Activated CD4-positive, alpha-beta T cell treated with anti-CD3 and anti-CD28 coated beads, Interleukin-2, amount 10 ng/mL, durations not matched to agents 7 days and 5 days (primary cell): ENCODE measurements around the gene CHST11. TPM values are rescaled to one million over a fixed set of nuclear protein-coding genes. Genes with fewer than 3 reads are reported as not detected.

Experiments
- CTCF ChIA-PET: fragments of 350-600 bp; sonication (Branson Sonifier 250); formaldehyde crosslinking; loops from one replicate; lab custom pipeline; 2021; ENCODE audit warnings: antibody characterized with exemption; lab: Charles Lee
- POLR2A ChIA-PET: fragments of 350-600 bp; sonication (Branson Sonifier 250); formaldehyde crosslinking; loops from one replicate; lab custom pipeline; 2021; ENCODE audit warnings: antibody characterized with exemption; lab: Charles Lee
- DNase-seq: peaks from one replicate; pipeline ENCODE4 v3.0.0-alpha.2; 2020
- H3K27ac Mint-ChIP-seq: one replicate; pipeline ENCODE4 v1.8.0; 2021; ENCODE audit warnings: mild to moderate bottlenecking, moderate library complexity, mixed read lengths
- H3K27me3 Mint-ChIP-seq: one replicate; pipeline ENCODE4 v1.8.0; 2021; ENCODE audit warnings: mixed read lengths
- H3K36me3 Mint-ChIP-seq: one replicate; pipeline ENCODE4 v1.8.0; 2021; ENCODE audit warnings: low read depth, mixed read lengths
- H3K4me1 Mint-ChIP-seq: one replicate; pipeline ENCODE4 v1.8.0; 2021; ENCODE audit warnings: mixed read lengths
- H3K4me3 Mint-ChIP-seq: one replicate; pipeline ENCODE4 v1.8.0; 2021; ENCODE audit warnings: mild to moderate bottlenecking, moderate library complexity, mixed read lengths
- H3K9me3 Mint-ChIP-seq: one replicate; pipeline ENCODE4 v1.8.0; 2021; ENCODE audit warnings: mixed read lengths
- total RNA-seq, 2 experiments: library from RNA; stranded (reverse); gene quantifications; one replicate each; pipeline ENCODE4 v1.2.3, GENCODE V29; 2021

The CHST11 gene
- total RNA-seq, 2 experiments from 2014 or later, result 56.4 to 56.6 TPM

DNA sequence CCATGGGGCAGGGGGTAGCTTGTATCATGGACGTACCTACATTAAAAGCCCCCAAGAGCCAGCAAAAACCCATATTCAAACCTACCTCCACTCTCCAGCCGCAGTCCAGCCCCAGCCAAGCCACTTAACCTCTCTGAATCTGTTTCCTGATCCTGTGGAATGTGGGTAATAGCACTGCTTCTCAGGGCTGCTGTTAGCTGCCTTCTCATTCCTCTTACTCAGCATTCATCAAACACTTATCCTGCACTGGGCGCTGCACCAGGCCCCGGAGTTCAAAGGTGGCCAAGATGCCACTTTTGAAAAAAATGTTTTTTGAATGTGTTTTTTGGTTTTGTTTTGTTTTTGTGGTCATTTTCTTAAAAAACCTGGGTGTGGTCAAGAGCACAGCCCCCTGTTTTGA lies 237.4 kb downstream of the CHST11 start:
- no peak overlapping the region for H3K4me3 Mint-ChIP-seq
- peaks cover 6% of the 10 kb centered on the region for H3K9me3 Mint-ChIP-seq
- peaks cover 58% of the 10 kb centered on the region for H3K36me3 Mint-ChIP-seq
- no peaks in the 10 kb centered on the region for H3K27me3 Mint-ChIP-seq
- ChIA-PET POLR2A (no interaction called here), CTCF (interaction anchor here (1.3 to 2.1 kb wide), 2 partner anchors 10 to 26 kb away, joined by 4 to 5 read pairs; no protein-coding TSS in a partner anchor)
- DNase-seq, result no peak
- H3K4me1 Mint-ChIP-seq, result peaks cover 80% of the 10 kb centered on the region
- H3K27ac Mint-ChIP-seq, result peak overlapping the region; percentile 73

DNA sequence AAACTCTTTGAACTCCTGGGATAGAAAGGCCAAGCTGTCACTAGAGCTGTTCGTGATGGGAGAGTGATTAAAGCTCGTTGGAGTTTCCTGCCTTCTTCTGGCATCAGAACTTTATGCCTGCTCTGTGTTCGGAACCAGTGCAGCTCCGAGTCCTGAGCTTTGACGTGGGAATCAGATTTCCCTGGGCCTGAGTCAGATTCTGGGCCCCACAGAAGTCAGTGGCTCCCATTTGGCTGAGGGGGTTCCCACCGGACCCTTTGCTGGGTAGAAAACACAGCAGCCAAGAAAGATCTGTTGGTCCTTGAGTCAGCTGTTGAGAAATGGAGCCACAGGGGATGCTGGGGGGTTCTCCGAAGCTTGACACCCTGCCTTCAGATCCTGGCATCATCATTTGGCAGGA lies 238.0 kb downstream of the CHST11 start:
- H3K36me3 Mint-ChIP-seq, result peaks cover 52% of the 10 kb centered on the region
- H3K27ac Mint-ChIP-seq, result peak overlapping the region; percentile 76
- CTCF ChIA-PET, result interaction anchor here (0.8 to 2.1 kb wide), 6 partner anchors 10 to 39 kb away, joined by 3 to 5 read pairs (median 4); no protein-coding TSS in a partner anchor
- no peaks in the 10 kb centered on the region for H3K27me3 Mint-ChIP-seq
- POLR2A ChIA-PET, result no interaction called here
- DNase-seq, result no peak
- peaks cover 78% of the 10 kb centered on the region for H3K4me1 Mint-ChIP-seq
- no peak overlapping the region for H3K4me3 Mint-ChIP-seq
- H3K9me3 Mint-ChIP-seq, result peaks cover 6% of the 10 kb centered on the region

GRCh38 chr12:104695453-104696148 lies 238.9 kb downstream of the CHST11 start:
- peaks cover 46% of the 10 kb centered on the region for H3K36me3 Mint-ChIP-seq
- H3K27me3 Mint-ChIP-seq, result no peaks in the 10 kb centered on the region
- H3K4me1 Mint-ChIP-seq, result peaks cover 73% of the 10 kb centered on the region
- H3K4me3 Mint-ChIP-seq, result no peak overlapping the region
- POLR2A ChIA-PET, result no interaction called here
- peak; percentile 67 for DNase-seq
- CTCF ChIA-PET, result interaction anchor here (0.7 to 1.7 kb wide), 9 partner anchors 9 to 314 kb away, joined by 3 to 6 read pairs (median 3); no protein-coding TSS in a partner anchor
- peak overlapping the region; percentile 76 for H3K27ac Mint-ChIP-seq
- H3K9me3 Mint-ChIP-seq, result peaks cover 6% of the 10 kb centered on the region

DNA sequence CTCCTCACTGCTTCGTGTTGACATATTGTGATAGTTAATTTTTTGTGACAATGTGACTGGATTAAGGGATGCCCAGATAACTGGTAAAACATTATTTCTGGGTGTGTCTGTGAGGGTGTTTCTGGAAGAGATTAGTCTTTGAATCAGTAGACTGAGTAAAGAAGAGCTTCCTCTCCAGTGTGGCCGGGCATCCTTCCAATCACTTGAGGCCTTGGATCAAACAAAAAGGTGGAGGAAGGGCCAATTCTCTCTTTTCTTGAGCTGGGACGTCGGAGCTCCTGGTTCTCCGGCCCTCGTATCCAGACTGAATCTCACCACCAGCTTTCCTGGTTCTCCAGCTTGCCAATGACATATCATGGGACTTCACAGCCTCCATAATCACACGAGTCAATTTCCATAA lies 240.4 kb downstream of the CHST11 start:
- ChIA-PET POLR2A (no interaction called here), CTCF (interaction anchor here (2.5 kb wide), 1 partner anchor 11 kb away, joined by 5 read pairs; no protein-coding TSS in a partner anchor)
- peaks cover 4% of the 10 kb centered on the region for H3K9me3 Mint-ChIP-seq
- peaks cover 63% of the 10 kb centered on the region for H3K4me1 Mint-ChIP-seq
- peaks cover 36% of the 10 kb centered on the region for H3K36me3 Mint-ChIP-seq
- H3K27ac Mint-ChIP-seq, result no peak overlapping the region
- H3K27me3 Mint-ChIP-seq, result no peaks in the 10 kb centered on the region
- no peak overlapping the region for H3K4me3 Mint-ChIP-seq
- no peak for DNase-seq

GRCh38 chr12:104698871-104699270 lies 242.1 kb downstream of the CHST11 start:
- ChIA-PET POLR2A (interaction anchor here (0.6 kb wide), 1 partner anchor 130 kb away, joined by 3 read pairs; no protein-coding TSS in a partner anchor), CTCF (interaction anchor here (0.6 to 2.5 kb wide), 9 partner anchors 9 to 271 kb away, joined by 3 to 5 read pairs (median 3); no protein-coding TSS in a partner anchor)
- Mint-ChIP-seq H3K4me3 (no peak overlapping the region), H3K9me3 (no peaks in the 10 kb centered on the region), H3K36me3 (peaks cover 26% of the 10 kb centered on the region), H3K27me3 (no peaks in the 10 kb centered on the region), H3K4me1 (peaks cover 59% of the 10 kb centered on the region), H3K27ac (no peak overlapping the region)
- DNase-seq, result no peak

- CTCF ChIA-PET, result interaction anchor here (0.7 to 2.5 kb wide), 5 partner anchors 9 to 43 kb away, joined by 3 to 5 read pairs (median 4); no protein-coding TSS in a partner anchor
- Mint-ChIP-seq H3K27ac (no peak overlapping the region), H3K27me3 (no peaks in the 10 kb centered on the region), H3K36me3 (peaks cover 20% of the 10 kb centered on the region), H3K4me1 (peaks cover 52% of the 10 kb centered on the region), H3K4me3 (no peak overlapping the region), H3K9me3 (no peaks in the 10 kb centered on the region)
- POLR2A ChIA-PET, result interaction anchor here (0.6 kb wide), 1 partner anchor 130 kb away, joined by 3 read pairs; no protein-coding TSS in a partner anchor
- no peak for DNase-seq
Measured at GRCh38 chr12:104699489-104700190, 242.9 kb downstream of the CHST11 start.

DNA sequence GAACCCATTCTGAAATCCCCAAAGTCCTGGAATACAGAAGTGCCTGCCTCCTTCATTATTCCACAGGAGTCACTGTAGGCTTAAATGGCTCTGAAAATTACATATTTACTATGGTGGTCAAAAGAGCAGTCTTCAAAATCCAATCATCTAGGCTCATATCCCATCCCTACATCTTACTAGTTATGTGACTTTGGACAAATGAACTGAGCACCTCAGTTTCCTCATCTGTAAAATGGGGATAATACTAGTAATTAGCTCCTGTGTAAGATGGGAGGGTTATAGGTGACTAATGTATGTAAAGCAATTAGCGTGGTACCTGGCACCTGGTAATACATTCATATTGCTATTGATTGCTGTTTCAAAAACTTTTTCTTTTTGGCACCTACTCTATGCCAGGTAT lies 243.6 kb downstream of the CHST11 start:
- no peak overlapping the region for H3K4me3 Mint-ChIP-seq
- H3K27me3 Mint-ChIP-seq, result no peaks in the 10 kb centered on the region
- no peak overlapping the region for H3K27ac Mint-ChIP-seq
- ChIA-PET CTCF (interaction anchor here (1.0 to 1.1 kb wide), 2 partner anchors 9 to 25 kb away, joined by 3 read pairs; no protein-coding TSS in a partner anchor), POLR2A (no interaction called here)
- H3K36me3 Mint-ChIP-seq, result peaks cover 19% of the 10 kb centered on the region
- H3K9me3 Mint-ChIP-seq, result no peaks in the 10 kb centered on the region
- peaks cover 45% of the 10 kb centered on the region for H3K4me1 Mint-ChIP-seq
- no peak for DNase-seq

DNA sequence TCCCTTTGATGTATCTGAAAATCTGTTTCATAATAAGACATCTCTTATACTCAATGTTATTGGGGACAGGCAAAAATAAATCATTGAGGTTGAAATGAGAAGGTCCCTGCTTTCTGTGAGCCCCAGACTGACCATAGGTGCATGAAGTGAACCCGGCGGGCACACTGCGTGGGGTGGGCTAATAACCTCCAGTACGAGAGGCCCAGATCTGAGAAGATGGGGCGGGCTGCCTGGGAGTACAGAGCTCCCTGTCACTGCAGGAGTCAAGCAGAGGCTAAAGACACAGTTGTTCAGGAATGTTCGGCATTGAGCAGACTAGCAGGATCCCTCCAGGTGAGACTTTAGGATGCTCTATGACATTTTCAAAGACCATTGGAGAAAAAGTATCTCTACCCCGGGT lies 244.6 kb downstream of the CHST11 start:
- Mint-ChIP-seq H3K36me3 (peaks cover 17% of the 10 kb centered on the region), H3K27ac (no peak overlapping the region), H3K9me3 (no peaks in the 10 kb centered on the region), H3K4me1 (peaks cover 38% of the 10 kb centered on the region), H3K4me3 (no peak overlapping the region), H3K27me3 (no peaks in the 10 kb centered on the region)
- ChIA-PET CTCF (interaction anchor here (1.0 to 1.5 kb wide), 3 partner anchors 8 to 24 kb away, joined by 3 to 4 read pairs (median 3); no protein-coding TSS in a partner anchor), POLR2A (no interaction called here)
- no peak for DNase-seq

- no peak overlapping the region for H3K4me3 Mint-ChIP-seq
- H3K27me3 Mint-ChIP-seq, result no peaks in the 10 kb centered on the region
- no peak overlapping the region for H3K27ac Mint-ChIP-seq
- H3K36me3 Mint-ChIP-seq, result peaks cover 15% of the 10 kb centered on the region
- DNase-seq, result no peak
- ChIA-PET CTCF (interaction anchor here (1.0 to 1.5 kb wide), 2 partner anchors 9 to 14 kb away, joined by 4 read pairs; no protein-coding TSS in a partner anchor), POLR2A (no interaction called here)
- H3K4me1 Mint-ChIP-seq, result peaks cover 40% of the 10 kb centered on the region
- no peaks in the 10 kb centered on the region for H3K9me3 Mint-ChIP-seq
Measured at GRCh38 chr12:104701756-104702155, 245.0 kb downstream of the CHST11 start.

DNA sequence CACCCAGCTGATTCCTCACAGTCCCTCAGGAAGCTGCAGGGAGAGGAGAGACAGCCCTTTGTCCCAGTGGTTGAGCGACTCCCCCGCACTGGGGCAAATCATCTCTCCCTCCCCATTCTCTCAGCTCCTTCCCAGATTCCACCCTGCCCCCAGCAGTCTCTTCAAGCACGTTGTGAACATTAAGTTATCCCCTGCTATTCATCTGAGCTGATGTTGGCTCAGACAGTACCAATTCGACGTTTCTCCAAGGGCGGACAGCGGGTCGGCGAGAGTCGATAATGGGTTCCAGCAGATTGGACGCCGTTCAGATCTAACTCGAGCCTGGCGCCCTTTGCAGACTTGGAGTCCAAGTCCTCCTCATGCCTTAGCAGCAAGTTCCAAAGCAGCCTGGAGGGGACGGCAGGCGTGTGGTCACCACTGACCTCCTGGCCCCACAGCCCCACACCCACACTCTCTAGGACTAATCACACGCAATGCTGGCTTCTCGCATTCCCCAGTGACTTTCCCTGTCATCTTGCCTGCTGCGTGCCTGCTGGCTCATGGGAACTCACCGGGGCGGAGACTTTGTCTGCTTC lies 245.9 kb downstream of the CHST11 start:
- Mint-ChIP-seq H3K36me3 (peaks cover 10% of the 10 kb centered on the region), H3K27me3 (no peaks in the 10 kb centered on the region), H3K27ac (no peak overlapping the region), H3K4me3 (no peak overlapping the region), H3K9me3 (no peaks in the 10 kb centered on the region), H3K4me1 (peaks cover 34% of the 10 kb centered on the region)
- CTCF ChIA-PET, result interaction anchor here (1.0 to 1.5 kb wide), 2 partner anchors 8 to 15 kb away, joined by 4 read pairs; no protein-coding TSS in a partner anchor
- no peak for DNase-seq
- POLR2A ChIA-PET, result no interaction called here

- Mint-ChIP-seq H3K4me3 (no peak overlapping the region), H3K4me1 (peaks cover 30% of the 10 kb centered on the region), H3K36me3 (peaks cover 6% of the 10 kb centered on the region), H3K27ac (peak overlapping the region; percentile 54), H3K9me3 (no peaks in the 10 kb centered on the region), H3K27me3 (no peaks in the 10 kb centered on the region)
- POLR2A ChIA-PET, result interaction anchor here (0.6 kb wide), 1 partner anchor 256 kb away, joined by 4 read pairs; no protein-coding TSS in a partner anchor
- CTCF ChIA-PET, result no interaction called here
- DNase-seq, result no peak
Measured at GRCh38 chr12:104703372-104703771, 246.6 kb downstream of the CHST11 start.

- Mint-ChIP-seq H3K36me3 (peaks cover 6% of the 10 kb centered on the region), H3K27ac (no peak overlapping the region), H3K4me1 (peaks cover 33% of the 10 kb centered on the region), H3K9me3 (no peaks in the 10 kb centered on the region), H3K27me3 (no peaks in the 10 kb centered on the region), H3K4me3 (no peak overlapping the region)
- POLR2A ChIA-PET, result no interaction called here
- no peak for DNase-seq
- CTCF ChIA-PET, result interaction anchor here (0.7 kb wide), 1 partner anchor 9 kb away, joined by 3 read pairs; no protein-coding TSS in a partner anchor
Measured at GRCh38 chr12:104704224-104704779, 247.6 kb downstream of the CHST11 start.
